Aorta (tissue), 5 donors: ENCODE measurements around the gene NPY5R. TPM values are rescaled to one million over a fixed set of nuclear protein-coding genes. Genes with fewer than 3 reads are reported as not detected.

Experiments used
- ATAC-seq: fragments of 200-7000 bp; cut with Tn5 transposase; one replicate; pipeline ENCODE4 v1.9.1; 2022; ENCODE audit warnings: moderate library complexity; ENCODE audit not compliant: low FRiP score
- DNase-seq, 2 donors: peaks; one replicate each; pipeline ENCODE4 v3.0.0-alpha.2; 2020
- H3K27ac ChIP-seq, 2 donors: one replicate each; pipeline ENCODE4 v1.5.1; 2013; ENCODE audit warnings: low read length in 2 of 2, mild to moderate bottlenecking in 2 of 2, moderate library complexity in 2 of 2, control low read depth in 1 of 2, inconsistent platforms in 1 of 2, low read depth in 1 of 2
- H3K27me3 ChIP-seq, 2 donors: one replicate each; pipeline ENCODE4 v1.6.1; 2013; ENCODE audit warnings: control low read depth in 1 of 2, low read length in 1 of 2, mild to moderate bottlenecking in 1 of 2, moderate library complexity in 1 of 2; ENCODE audit not compliant: insufficient read depth in 2 of 2, control insufficient read depth in 1 of 2
- H3K36me3 ChIP-seq, 2 donors: one replicate each; pipeline ENCODE4 v1.6.1; 2013; ENCODE audit warnings: control low read depth in 1 of 2, low read length in 1 of 2, mild to moderate bottlenecking in 1 of 2; ENCODE audit not compliant: insufficient read depth in 2 of 2, control insufficient read depth in 1 of 2
- H3K4me1 ChIP-seq, 2 donors: one replicate each; pipeline ENCODE4 v1.6.1; 2013; ENCODE audit warnings: low read length in 2 of 2, control low read depth in 1 of 2, mild to moderate bottlenecking in 1 of 2, moderate library complexity in 1 of 2; ENCODE audit not compliant: insufficient read depth in 2 of 2, control insufficient read depth in 1 of 2
- H3K4me3 ChIP-seq, 2 donors: one replicate each; pipeline ENCODE4 v1.5.1; 2013; ENCODE audit warnings: low read length in 2 of 2, control low read depth in 1 of 2, mild to moderate bottlenecking in 1 of 2
- H3K9me3 ChIP-seq: one replicate; pipeline ENCODE4 v1.6.1; 2013; ENCODE audit warnings: mild to moderate bottlenecking, low read length; ENCODE audit not compliant: control insufficient read depth
- WGBS, 2 donors: extraction: QIAGEN DNeasy Blood & Tissue Kit; methylation state at CpG; one replicate each; pipeline ENCODE4 v1.1.7; 2013; 5-methylcytosine and 5-hydroxymethylcytosine counted together
- intact Hi-C, 2 donors: fragments of 100-400 bp; cut with DNase I; formaldehyde crosslinking; loops; one replicate each; pipeline versions ENCODE4 v1.14.2 to v1.15.0; 2022
- polyA plus RNA-seq, 2 donors: library from polyadenylated mRNA; stranded (reverse); fragments of 200-250 nt; gene quantifications; one replicate each; pipeline ENCODE4 v1.2.3, GENCODE V29; 2013
- total RNA-seq, 2 donors: library from RNA; stranded (reverse); fragmentation: NEBNext Ultra II Directional; extraction: Animal tissue kit (Norgen Biotek cat#: 25700); gene quantifications; one replicate each; pipeline ENCODE4 v1.2.1, GENCODE V29; 2021
- donor health status: healthy with polysubstance abuse.
- donor health status: Bipolar disorder and iron deficiency.
- donor health status: DM: no; HTN: no; CAD: no.
- donor health status: DM: no; HTN: no; CAD: no.
- donor health status: DM: yes; HTN: yes; CAD: no.

The NPY5R gene
- total and polyA plus RNA-seq, 4 donors: 2.0 to 15.5 (median 3.1) TPM

DNA sequence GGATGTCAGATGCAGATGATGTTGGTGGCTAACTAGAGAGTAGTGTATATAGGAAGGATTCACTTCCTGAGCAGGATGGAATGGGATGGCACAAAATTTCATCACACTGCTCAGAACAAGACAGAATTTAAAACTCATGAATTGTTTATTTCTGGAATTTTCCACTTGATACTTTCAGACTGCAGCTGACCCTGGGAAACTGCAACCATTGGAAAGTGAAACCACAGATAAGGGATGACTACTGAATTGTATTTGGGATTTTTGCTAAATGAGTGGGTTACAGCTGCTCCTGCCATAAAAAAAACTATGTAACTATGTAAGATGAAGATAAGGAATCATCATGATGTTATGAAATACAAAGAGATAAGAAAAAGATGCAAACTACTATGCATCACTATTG lies 51.4 kb downstream of the NPY5R start:
- Histone ChIP-seq H3K27me3 (no peaks in the 10 kb centered on the region), H3K27ac (no peak overlapping the region), H3K4me3 (no peak overlapping the region), H3K4me1 (no peaks in the 10 kb centered on the region), H3K36me3 (no peaks in the 10 kb centered on the region), H3K9me3 (no peaks in the 10 kb centered on the region)
- intact Hi-C loops: no loop called here
- ATAC-seq (no peak), DNase-seq (no peak)

DNA sequence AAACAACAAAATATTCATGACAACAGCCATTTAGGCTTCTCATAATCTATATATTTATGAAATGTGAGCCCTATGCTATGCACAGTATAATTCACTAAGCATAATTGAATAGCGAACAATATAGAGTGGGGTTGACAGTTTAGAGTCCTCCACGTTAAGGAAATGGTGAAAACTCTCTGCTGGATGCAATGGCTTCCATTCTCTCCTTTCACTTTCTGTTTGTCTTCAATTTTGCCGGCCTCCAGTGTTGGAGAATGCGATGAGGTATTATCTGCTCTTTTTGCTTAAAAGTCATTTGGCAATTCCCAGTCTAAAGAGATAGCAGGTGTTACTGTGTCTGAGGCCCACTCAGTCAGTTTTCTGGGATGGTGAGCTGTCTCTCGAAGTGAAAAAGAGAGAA lies 52.1 kb downstream of the NPY5R start:
- intact Hi-C loops: no loop called here
- no peak for ATAC-seq
- WGBS, 2 donors: 71 to 79% methylated on average over 5 of the region's 5 CpGs
- Histone ChIP-seq H3K9me3 (no peaks in the 10 kb centered on the region), H3K4me1 (no peaks in the 10 kb centered on the region), H3K27me3 (no peaks in the 10 kb centered on the region), H3K4me3 (no peak overlapping the region), H3K36me3 (no peaks in the 10 kb centered on the region), H3K27ac (no peak overlapping the region)
- no peak for DNase-seq

DNA sequence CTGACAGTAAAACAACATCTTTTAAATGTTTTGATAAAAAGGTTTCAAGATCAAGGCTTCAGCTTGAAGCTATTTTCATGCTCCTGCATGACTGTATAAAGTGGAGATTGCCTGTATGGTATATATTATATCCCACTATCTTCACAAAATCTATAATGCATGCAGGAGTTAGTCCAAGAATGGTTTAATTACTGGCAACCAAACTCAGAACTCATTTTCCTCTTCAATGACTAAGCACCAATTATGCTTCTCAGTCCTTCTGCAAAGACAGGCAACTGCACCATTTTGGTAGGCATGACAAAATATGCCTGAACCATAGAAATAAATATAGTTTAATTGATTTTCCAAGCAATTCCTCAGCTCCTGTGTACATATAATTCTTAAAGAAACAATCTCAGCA lies 54.5 kb downstream of the NPY5R start:
- no peak for ATAC-seq
- Histone ChIP-seq H3K9me3 (no peaks in the 10 kb centered on the region), H3K4me3 (no peak overlapping the region), H3K27ac (no peak overlapping the region), H3K27me3 (no peaks in the 10 kb centered on the region), H3K36me3 (no peaks in the 10 kb centered on the region), H3K4me1 (no peaks in the 10 kb centered on the region)
- intact Hi-C loops: no loop called here
- no peak for DNase-seq

DNA sequence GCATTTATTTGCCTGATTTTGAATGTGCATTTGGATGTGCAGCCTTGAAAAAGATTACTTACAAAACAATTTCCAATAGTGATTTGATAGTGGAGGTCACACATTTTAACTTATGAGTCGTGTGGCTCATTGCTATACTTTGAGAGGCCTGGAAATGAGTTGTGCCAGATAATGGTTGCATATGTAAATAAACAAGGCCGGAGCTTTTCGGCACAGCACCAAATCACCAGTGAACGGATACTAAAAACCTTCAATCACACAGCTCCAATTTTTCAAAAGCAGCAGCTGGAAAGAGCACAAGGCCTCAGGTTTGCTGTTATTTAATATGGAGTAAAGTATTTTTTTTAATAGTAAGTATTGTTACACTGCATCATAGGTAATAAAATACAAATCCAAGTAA lies 57.2 kb downstream of the NPY5R start:
- ATAC-seq: no peak

More for the DNA sequence above, 57.2 kb downstream of the NPY5R start:
- Histone ChIP-seq H3K4me3 (no peak overlapping the region), H3K27ac (no peak overlapping the region), H3K4me1 (no peaks in the 10 kb centered on the region), H3K9me3 (no peaks in the 10 kb centered on the region), H3K36me3 (no peaks in the 10 kb centered on the region), H3K27me3 (no peaks in the 10 kb centered on the region)
- DNase-seq: no peak
- intact Hi-C loops: no loop called here
- 48 to 52% methylated on average over 4 of the region's 4 CpGs for WGBS, 2 donors

Other genes starting within 250 kb of the NPY5R start
- 10 to 100 TPM; 23.8 to 35.7 TPM for gene NAF1, start 177.0 kb upstream of the NPY5R start, total RNA-seq
- gene NAF1, start 177.0 kb upstream of the NPY5R start, polyA plus RNA-seq: 10 to 100 TPM in 1 of 2 donors, 1 to 10 TPM in 1; 2.6 to 10.0 TPM
- 10 to 100 TPM; 40.2 to 56.4 TPM for gene NPY1R, start 11.3 kb upstream of the NPY5R start, total RNA-seq
- 100 to 1,000 TPM in 1 of 2 donors, 10 to 100 TPM in 1; 17.2 to 112 TPM for gene NPY1R, start 11.3 kb upstream of the NPY5R start, polyA plus RNA-seq
- not detected for gene TKTL2, start 129.9 kb downstream of the NPY5R start, total RNA-seq
- not detected for gene TKTL2, start 129.9 kb downstream of the NPY5R start, polyA plus RNA-seq
- 10 to 100 TPM; 26.2 to 27.3 TPM for gene TMA16, start 150.8 kb downstream of the NPY5R start, total RNA-seq
- gene TMA16, start 150.8 kb downstream of the NPY5R start, polyA plus RNA-seq: 10 to 100 TPM; 17.7 to 21.4 TPM